ENCODE data around the gene MVB12B. TPM values are rescaled to one million over a fixed set of nuclear protein-coding genes. Genes with fewer than 3 reads are reported as not detected.

MVB12B gene
- total and polyA plus RNA-seq, 2 of the 8 experiments (the other 6 are each of a cell fraction or from before 2014, with no cell fraction given) = 2.6 to 5.0 TPM

DNA sequence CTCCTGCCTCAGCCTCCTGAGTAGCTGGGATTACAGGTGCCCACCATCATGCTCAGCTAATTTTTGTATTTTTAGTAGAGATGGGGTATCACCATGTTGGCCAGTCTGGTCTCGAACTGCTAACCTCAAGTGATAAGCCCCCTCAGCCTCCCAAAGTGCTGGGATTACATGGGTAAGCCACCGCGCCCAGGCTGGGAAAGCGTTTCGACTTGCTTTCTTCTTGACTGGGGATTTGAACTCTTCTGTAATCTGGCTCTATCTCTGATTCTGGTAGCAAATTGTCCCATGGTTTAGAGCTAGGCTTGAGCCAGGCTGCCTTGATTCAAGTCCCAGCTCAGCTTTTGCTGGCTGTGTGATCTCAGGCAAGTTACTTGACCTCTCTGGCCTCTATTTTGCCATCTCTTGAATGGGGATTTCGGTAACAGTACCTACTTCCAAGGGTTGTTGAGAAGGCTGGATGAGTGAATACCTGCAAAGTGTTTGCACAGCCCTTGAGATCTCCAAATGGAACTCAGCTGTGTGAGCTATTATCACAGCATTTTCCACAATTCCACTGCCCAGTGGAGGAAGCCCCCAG lies 20.5 kb upstream of the MVB12B start:
- no peak overlapping the region for H3K4me2 ChIP-seq (ENCODE audit: insufficient read depth in 1 of 2, low read depth in 2 of 2, low read length in 2 of 2)
- peaks cover 0 to 3% (median 0%) of the 10 kb centered on the region in 4 experiments; a peak in 2 of 7 replicates for H3K4me1 ChIP-seq (replicated peaks in 1 of 4; ENCODE audit: control insufficient read depth in 3 of 4, insufficient read depth in 4 of 4, low read length in 3 of 4)
- no peaks in the 10 kb centered on the region for H3K36me3 ChIP-seq (ENCODE audit: control insufficient read depth in 2 of 4, insufficient read depth in 4 of 4, low read length in 3 of 4)
- no peak overlapping the region for H3K56ac ChIP-seq (replicated peaks; ENCODE audit: insufficient read length, low read depth, low read length)
- no peak overlapping the region for H2BK20ac ChIP-seq (ENCODE audit: low read length)
- H3K27ac ChIP-seq (ENCODE audit: low read depth, low read length) = no peak overlapping the region
- no peak overlapping the region for H3K4me3 ChIP-seq (ENCODE audit: extremely low read depth in 1 of 4, insufficient read depth in 2 of 4, low read depth in 3 of 4, low read length in 4 of 4)
- no peak overlapping the region for H2BK12ac ChIP-seq (ENCODE audit: low read depth, low read length)
- H3K14ac ChIP-seq (ENCODE audit: insufficient read length) = no peak overlapping the region
- no peak overlapping the region for H2AK5ac ChIP-seq (ENCODE audit: low read depth, low read length)
- H3K9ac ChIP-seq (replicated peaks in 1 of 4; ENCODE audit: extremely low read depth in 1 of 4, low read depth in 3 of 4, low read length in 3 of 4) = no peak overlapping the region
- H3K18ac ChIP-seq (ENCODE audit: extremely low read depth, low read length) = no peak overlapping the region
- H3K79me2 ChIP-seq (ENCODE audit: control insufficient read depth in 1 of 2, insufficient read depth in 2 of 2, low read length in 2 of 2) = no peaks in the 10 kb centered on the region
- POLR2A ChIA-PET (ENCODE audit: partially characterized antibody) = no interaction called here
- no peaks in the 10 kb centered on the region for H3K9me3 ChIP-seq (ENCODE audit: insufficient read depth in 2 of 2, low read depth in 1 of 2, low read length in 1 of 2)
- no peak overlapping the region for H4K5ac ChIP-seq (ENCODE audit: insufficient read length, low read depth, low read length)
- H4K91ac ChIP-seq (replicated peaks; ENCODE audit: insufficient read length, low read length) = no peak overlapping the region
- H4K8ac ChIP-seq (ENCODE audit: extremely low read depth, insufficient read depth, low read length) = no peak overlapping the region
- H2BK5ac ChIP-seq (ENCODE audit: low read depth, low read length) = no peak overlapping the region
- H2AFZ ChIP-seq (ENCODE audit: low read length) = no peak overlapping the region
- H3K23ac ChIP-seq (ENCODE audit: insufficient read length) = no peak overlapping the region
- CTCF ChIA-PET (ENCODE audit: partially characterized antibody) = interaction anchor here (1.3 to 11.5 kb wide), 2 partner anchors 13 to 91 kb away, joined by 3 to 108 read pairs; no protein-coding TSS in a partner anchor
- no peak overlapping the region for H2BK120ac ChIP-seq (replicated peaks; ENCODE audit: low read depth, low read length)
- WGBS, 2 experiments (ENCODE audit: extremely low coverage in 1 of 2, insufficient coverage in 1 of 2, insufficient read length in 1 of 2, insufficient replicate concordance in 2 of 2, low coverage in 1 of 2, low lambda C conversion rate in 2 of 2, missing lambda C conversion rate in 1 of 2) = 96% methylated on average over 6 of the region's 6 CpGs; no CpG with 5 or more reads in 1 of the 2 experiments
- no peak overlapping the region for H2BK15ac ChIP-seq (ENCODE audit: low read length)
- 0 out of 2 replicates have a peak, but pooled peaks cover 2% of the 10 kb centered on the region for H3K23me2 ChIP-seq (ENCODE audit: low read depth, low read length)
- H3K27me3 ChIP-seq (replicated peaks in 1 of 4; ENCODE audit: control insufficient read depth in 3 of 4, extremely low read depth in 1 of 4, insufficient read depth in 3 of 4, low read length in 3 of 4) = no peaks in the 10 kb centered on the region
- no peak overlapping the region for H3K4ac ChIP-seq (replicated peaks; ENCODE audit: insufficient read length, low read depth, low read length)
- FAIRE-seq = no peak
- no peaks in the 10 kb centered on the region for H4K20me1 ChIP-seq (replicated peaks in 1 of 2; ENCODE audit: control insufficient read depth in 1 of 2, insufficient read depth in 2 of 2, low read length in 2 of 2)
- no peaks in the 10 kb centered on the region for H3K79me1 ChIP-seq (ENCODE audit: low read depth, low read length)
- DNase-seq (ENCODE audit: low read depth in 1 of 2, low spot score in 2 of 2) = no peak
- no peak for TF ChIP-seq RBBP5 (IDR thresholded peaks at IDR 0.05; ENCODE audit: borderline replicate concordance, low read depth, low read length)
